Measurements from ENCODE around the gene ELAVL1.

DNA sequence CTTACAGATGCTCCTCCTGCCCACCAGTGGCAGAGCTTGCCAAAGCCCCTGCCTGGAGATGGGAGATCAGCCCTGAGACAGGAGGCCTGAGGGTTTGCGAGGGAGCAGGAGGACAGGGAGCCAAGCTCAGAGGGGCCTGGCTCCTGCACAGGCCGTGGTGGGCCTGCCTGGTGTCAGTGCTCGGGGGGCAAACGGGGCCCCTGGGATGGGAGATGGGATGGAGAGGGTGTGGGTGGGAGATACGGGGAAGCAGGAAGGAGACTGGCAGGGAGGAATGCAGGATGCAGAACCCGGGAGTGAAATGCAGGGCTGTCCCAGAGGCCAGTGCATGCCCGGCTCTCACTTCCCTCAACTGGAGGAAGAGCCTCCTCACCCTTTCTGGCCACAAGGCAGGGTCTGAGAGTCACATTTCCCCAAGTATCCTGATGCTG is 19.9 kb downstream of the ELAVL1 start:
- TF ChIP-seq, protein P1, sequence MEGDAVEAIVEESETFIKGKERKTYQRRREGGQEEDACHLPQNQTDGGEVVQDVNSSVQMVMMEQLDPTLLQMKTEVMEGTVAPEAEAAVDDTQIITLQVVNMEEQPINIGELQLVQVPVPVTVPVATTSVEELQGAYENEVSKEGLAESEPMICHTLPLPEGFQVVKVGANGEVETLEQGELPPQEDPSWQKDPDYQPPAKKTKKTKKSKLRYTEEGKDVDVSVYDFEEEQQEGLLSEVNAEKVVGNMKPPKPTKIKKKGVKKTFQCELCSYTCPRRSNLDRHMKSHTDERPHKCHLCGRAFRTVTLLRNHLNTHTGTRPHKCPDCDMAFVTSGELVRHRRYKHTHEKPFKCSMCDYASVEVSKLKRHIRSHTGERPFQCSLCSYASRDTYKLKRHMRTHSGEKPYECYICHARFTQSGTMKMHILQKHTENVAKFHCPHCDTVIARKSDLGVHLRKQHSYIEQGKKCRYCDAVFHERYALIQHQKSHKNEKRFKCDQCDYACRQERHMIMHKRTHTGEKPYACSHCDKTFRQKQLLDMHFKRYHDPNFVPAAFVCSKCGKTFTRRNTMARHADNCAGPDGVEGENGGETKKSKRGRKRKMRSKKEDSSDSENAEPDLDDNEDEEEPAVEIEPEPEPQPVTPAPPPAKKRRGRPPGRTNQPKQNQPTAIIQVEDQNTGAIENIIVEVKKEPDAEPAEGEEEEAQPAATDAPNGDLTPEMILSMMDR (IDR thresholded peaks at IDR 0.05), result no peak
- no peak for TF ChIP-seq POLR2A (IDR thresholded peaks at IDR 0.05)

Measured in testis (tissue), 2 donors.